Stimulated activated CD4-positive, alpha-beta T cell treated with anti-CD3 and anti-CD28 coated beads, Interleukin-2, amount 100 ng/mL, for 48 hours (primary cell): ENCODE measurements around the gene KCNK3.

Source experiments
- DNase-seq, 2 donors: peaks; one replicate each; pipeline ENCODE4 v3.0.0-alpha.2; 2020

Gene KCNK3

DNA sequence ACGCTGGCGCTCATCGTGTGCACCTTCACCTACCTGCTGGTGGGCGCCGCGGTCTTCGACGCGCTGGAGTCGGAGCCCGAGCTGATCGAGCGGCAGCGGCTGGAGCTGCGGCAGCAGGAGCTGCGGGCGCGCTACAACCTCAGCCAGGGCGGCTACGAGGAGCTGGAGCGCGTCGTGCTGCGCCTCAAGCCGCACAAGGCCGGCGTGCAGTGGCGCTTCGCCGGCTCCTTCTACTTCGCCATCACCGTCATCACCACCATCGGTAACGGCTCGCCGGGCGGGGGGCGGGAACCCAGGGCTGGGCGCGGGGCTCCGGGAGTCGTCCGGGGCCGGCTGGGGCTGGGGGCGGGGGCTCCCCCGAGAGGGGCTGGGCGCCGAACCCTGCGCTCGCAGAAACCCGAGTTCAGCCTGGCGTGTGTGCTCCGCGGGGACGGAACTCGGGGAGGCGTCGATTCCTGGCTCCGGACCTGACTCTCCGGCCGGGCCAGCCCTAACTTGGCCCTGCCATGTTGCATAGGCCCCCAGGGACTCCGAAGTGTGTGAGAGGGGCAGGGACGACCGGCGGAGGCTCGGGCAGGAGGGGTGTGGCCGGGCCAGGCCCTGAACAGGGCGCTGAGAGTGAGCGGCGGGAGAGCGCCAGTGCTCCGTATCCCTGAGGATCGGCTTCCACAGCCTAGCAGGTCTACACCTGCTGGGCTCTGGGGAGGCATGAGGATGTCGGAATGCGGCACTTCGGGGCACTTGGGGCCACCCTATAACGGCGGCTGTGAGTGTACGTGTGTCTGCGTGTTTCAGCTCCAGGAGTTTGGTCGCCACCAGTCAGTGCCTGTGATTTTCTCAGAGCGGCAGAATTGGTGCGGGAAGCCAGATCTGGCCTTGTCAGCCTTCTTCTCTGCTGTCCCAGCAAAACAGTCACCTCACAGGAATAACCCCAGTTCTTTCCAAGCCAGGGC is 651 bp downstream of the KCNK3 start:
- DNase-seq: no peak

- no peak for DNase-seq
These were observed 1.5 kb downstream of the KCNK3 start for GRCh38 chr2:26694001-26694400.

GRCh38 chr2:26696351-26696816 is 3.9 kb downstream of the KCNK3 start:
- no peak for DNase-seq

DNA sequence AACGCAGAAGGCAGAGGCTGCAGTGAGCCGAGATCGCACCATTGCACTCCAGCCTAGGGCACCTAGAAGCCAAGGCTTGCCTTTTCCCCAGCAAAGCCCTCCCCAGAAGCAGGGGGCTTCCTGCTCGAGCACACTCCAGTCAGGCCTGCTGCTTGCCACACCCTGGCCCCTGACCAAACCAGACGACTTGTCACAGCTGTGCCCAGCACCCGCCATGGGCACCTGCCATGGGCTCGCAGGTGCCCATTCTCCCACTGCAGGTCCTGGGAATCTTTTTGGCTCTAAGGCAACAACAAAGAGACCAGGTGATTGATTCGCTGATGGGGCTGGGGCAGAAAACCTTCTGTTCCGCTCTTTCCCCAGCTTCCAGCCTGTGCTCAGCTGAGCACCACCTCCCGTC is 4.9 kb downstream of the KCNK3 start:
- no peak for DNase-seq

DNA sequence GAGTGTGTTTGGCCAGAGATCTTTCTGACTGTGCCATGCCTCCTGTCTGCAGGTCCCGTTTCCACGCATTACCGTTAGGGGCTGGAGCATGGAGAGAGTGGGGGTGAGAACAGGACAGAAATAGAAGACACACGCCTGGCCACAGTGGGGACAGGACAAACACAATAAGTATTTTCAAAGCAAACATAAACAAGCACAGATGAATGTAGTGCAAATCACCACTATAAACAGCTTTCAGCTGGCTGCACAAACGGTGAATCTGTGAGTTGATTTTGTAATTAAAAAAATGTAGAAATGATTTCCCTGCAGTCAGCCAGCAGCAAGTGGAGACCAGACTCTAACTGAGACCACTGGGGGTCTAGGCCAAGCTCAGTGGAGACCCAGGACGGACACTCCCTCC is 6.8 kb downstream of the KCNK3 start:
- no peak for DNase-seq

GRCh38 chr2:26700078-26700477 is 7.6 kb downstream of the KCNK3 start:
- DNase-seq: no peak

- no peak for DNase-seq
These were observed 9.1 kb downstream of the KCNK3 start for GRCh38 chr2:26701596-26701995.

GRCh38 chr2:26702025-26702424 is 9.5 kb downstream of the KCNK3 start:
- no peak for DNase-seq

DNA sequence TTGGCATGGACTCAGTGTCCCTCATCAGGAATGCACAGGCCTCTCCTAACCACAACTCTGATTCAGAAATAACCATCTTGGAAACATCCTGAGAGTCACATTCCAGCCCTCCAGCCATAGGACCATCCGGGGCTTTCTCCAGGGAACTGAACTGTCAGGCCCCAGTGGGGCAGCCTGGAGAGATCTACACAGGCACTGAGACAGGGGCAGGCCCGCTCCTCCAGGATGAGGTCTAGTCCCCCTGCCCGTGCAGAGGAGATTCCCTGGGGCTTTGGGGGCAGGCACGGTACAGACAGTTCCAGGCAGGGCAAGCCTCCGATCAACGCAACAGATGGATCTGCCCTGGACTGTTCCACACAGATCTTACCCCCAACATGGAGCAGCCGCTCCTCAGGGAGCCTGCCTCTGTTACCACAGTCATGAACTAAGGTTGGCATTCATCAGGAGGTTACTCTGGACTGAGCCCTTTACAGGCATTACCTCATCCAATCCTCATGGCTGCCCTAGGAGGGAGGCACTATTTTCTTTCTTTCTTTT is 12.0 kb downstream of the KCNK3 start:
- DNase-seq: no peak

- no peak for DNase-seq
These were observed 12.6 kb downstream of the KCNK3 start for GRCh38 chr2:26705126-26705525.

DNA sequence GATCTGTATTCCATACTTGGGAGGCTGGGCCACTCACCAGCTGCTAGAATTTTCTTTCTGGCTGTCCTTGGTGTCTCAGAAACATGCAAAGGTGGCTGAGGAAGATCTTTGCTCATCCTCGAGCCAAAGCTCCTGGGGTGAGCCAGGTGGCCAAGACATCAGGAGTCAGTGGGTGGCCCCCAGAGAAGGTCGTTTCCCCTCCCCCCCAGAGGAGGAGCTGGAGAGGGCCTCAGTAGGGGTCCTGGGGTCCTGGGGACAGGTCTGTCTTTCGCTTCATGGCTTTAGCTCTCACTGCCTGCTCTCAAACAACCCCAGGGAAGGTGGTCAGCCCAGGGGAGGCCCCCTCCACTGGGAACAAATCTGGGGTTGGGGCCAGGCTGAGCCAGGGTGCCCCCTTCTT is 13.6 kb downstream of the KCNK3 start:
- DNase-seq: no peak

- DNase-seq: no peak
These were observed 14.3 kb downstream of the KCNK3 start for GRCh38 chr2:26706616-26707473.

DNA sequence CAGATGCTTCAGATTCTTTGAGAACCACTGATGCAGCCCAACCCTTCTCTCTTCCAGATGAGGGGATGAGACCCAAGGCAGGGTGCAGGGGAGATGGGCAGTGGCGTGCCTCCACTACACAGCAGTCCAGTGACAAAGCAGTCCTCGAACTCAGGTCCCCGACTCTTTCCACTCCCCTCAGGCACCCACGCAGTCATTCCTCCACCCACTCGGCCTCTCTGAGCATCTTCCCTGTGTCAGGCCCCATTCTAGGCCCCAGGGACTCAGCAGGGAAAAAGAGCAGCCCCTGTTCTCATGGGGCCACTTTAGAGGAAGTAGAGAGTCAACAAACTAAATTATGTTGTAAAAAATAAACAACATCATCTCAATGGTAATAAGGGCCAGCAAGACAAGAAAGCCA is 15.2 kb downstream of the KCNK3 start:
- no peak for DNase-seq

- no peak for DNase-seq
These were observed 15.9 kb downstream of the KCNK3 start for GRCh38 chr2:26708457-26708856.

GRCh38 chr2:26709323-26710110 is 17.0 kb downstream of the KCNK3 start:
- DNase-seq: no peak

DNA sequence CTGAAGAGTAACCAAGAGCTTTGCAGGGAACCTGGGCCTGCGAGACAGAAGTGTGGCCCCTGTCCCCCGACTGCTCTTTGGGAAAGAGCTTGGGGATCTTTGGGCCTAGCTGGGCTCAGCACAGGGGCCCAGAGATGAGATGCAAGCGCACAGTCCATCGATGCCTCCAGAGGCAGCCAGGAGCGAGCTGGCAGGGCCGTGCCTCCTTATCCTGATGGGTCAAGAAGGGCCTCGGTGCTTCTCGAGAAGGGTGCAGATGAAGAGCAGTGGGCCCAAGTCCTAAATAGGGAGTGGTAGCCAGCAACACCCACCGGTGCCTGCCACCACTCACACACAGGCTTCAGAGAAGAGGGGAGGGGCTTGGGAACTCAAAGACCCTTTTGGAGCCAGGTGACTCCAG is 17.6 kb downstream of the KCNK3 start:
- no peak for DNase-seq

GRCh38 chr2:26710743-26711456 is 18.4 kb downstream of the KCNK3 start:
- no peak for DNase-seq

GRCh38 chr2:26711457-26712161 is 19.1 kb downstream of the KCNK3 start:
- DNase-seq: no peak

GRCh38 chr2:26712486-26713465 is 20.3 kb downstream of the KCNK3 start:
- no peak for DNase-seq
